ENCODE measurements around the gene ABR.

GRCh38 chr17:1029922-1030644 lies 149.7 kb downstream of the ABR start:
- TF ChIP-seq CTCF (IDR thresholded peaks at IDR 0.05; ENCODE audit: insufficient read depth, low read length) (no peak), GABPA (IDR thresholded peaks at IDR 0.05; ENCODE audit: low read depth) (no peak), POLR2AphosphoS5 (IDR thresholded peaks at IDR 0.05; ENCODE audit: low read depth) (no peak)

Measured in HL-60 (cell line).